ENCODE measurements around the gene MMP17.

DNA sequence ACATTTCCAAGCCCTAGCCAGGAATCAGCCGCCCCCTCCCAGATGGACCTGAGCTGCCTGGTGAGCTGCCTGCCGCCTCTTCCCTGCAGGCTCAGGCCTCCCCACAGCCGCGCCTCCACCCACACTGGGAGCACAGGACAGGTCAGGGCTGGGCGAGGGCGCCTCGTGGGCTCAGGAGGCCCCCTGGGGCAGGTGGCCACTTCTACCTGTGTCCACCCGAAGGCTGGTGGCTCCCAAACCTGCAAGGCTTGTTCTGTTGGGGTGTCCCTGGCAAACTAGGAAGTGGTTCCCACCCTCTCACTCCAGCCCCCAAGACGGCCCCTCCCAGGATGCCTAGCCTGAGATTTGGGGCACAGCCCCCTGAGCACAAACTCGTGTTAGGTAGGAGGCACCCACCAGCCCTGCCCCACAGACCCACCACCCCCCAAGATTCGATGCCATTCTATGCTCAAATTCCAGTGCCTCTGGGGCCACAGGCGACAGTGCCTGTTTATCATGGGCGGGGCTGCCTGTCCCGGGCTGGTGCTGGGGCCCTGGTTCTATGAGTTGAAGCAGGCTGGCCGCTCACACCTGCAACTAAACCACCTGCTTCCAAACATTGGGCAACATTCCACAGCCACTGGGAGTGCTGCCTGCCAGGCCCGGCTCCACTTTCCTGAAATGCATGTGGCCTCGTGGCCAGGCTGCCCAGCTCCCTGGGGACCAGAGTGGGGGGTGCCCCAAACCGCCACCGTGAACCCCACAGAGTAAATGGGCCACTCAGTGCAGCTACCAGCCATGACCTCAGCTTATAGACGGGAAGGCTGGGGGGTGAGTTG lies 6.8 kb downstream of the MMP17 start:
- TF ChIP-seq CTCF (IDR thresholded peaks at IDR 0.05) (no peak), POLR2AphosphoS5 (IDR thresholded peaks at IDR 0.05; ENCODE audit: insufficient read depth in 1 of 2, low read depth in 1 of 2) (no peak), POLR2A (IDR thresholded peaks at IDR 0.05) (no peak)

All from vagina (tissue), 2 donors.